ENCODE measurements around the gene ATXN7L1.

- TF ChIP-seq CTCF (IDR thresholded peaks at IDR 0.05) (no peak), POLR2A (IDR thresholded peaks at IDR 0.05) (no peak)
These were observed 288.3 kb downstream of the ATXN7L1 start for GRCh38 chr7:105587909-105588635.

Measured in esophagus squamous epithelium (tissue), 4 donors.